ENCODE data around the gene C2orf15.
A peak's percentile ranks its signal among the peaks of the same experiment; 100 is the strongest.
"Not testable (repeated sequence)": the region's sequence is repeated elsewhere in the genome, so short reads cannot be mapped to it uniquely, and the experiment has no call there.

The C2orf15 gene

GRCh38 chr2:99169534-99169933 lies 28.0 kb downstream of the C2orf15 start:
- no peak for DNase-seq

GRCh38 chr2:99171377-99172140 lies 30.1 kb downstream of the C2orf15 start:
- no peak for DNase-seq

- DNase-seq = peak; percentile 93
These were observed 39.5 kb downstream of the C2orf15 start, which contains the start of the genes MITD1 and MRPL30 for GRCh38 chr2:99180755-99181623. Gene MITD1, minus strand, starts transcription at chr2:99181058. Its CDS starts 77 bp downstream, at chr2:99180981. Gene MRPL30, plus strand, starts transcription at chr2:99181184. Its CDS starts 5,020 bp downstream, at chr2:99186204.

GRCh38 chr2:99181624-99182000 lies 40.1 kb downstream of the C2orf15 start:
- DNase-seq = peak in 1 of 2 experiments; percentile 9

- DNase-seq = no peak
These were observed 41.5 kb downstream of the C2orf15 start for GRCh38 chr2:99183025-99183424.

GRCh38 chr2:99184811-99185210 lies 43.3 kb downstream of the C2orf15 start:
- DNase-seq = no peak

- no peak for DNase-seq
These were observed 45.5 kb downstream of the C2orf15 start for GRCh38 chr2:99187011-99187410.

- no peak for DNase-seq
These were observed 46.9 kb downstream of the C2orf15 start for GRCh38 chr2:99188357-99188756.

- no peak for DNase-seq
These were observed 49.0 kb downstream of the C2orf15 start for GRCh38 chr2:99190548-99190947.

- not testable (repeated sequence) for DNase-seq
These were observed 50.9 kb downstream of the C2orf15 start for GRCh38 chr2:99192364-99192763.

GRCh38 chr2:99198103-99198841 lies 56.8 kb downstream of the C2orf15 start:
- no peak for DNase-seq

- DNase-seq = no peak
These were observed 58.7 kb downstream of the C2orf15 start for GRCh38 chr2:99200076-99200800.

Data from SHP77 (cell line).